MM.1S (cell line): ENCODE results near the gene HPDL.
A peak's percentile ranks its signal among the peaks of the same experiment; 100 is the strongest.

Source experiments
- DNase-seq: peaks from one replicate; pipeline ENCODE4 v3.0.0-alpha.2; 2015
- H2AFZ ChIP-seq: fragments of 300-600 bp; sonication (generic); 2 replicates; pipeline ENCODE4 v1.6.0; 2016; ENCODE audit warnings: antibody characterized with exemption, low read length
- H3F3A ChIP-seq: fragments of 300-600 bp; sonication (generic); 2 replicates; pipeline ENCODE4 v1.6.1; 2016; ENCODE audit warnings: mild to moderate bottlenecking, antibody characterized with exemption, low read length, moderate library complexity, mixed read lengths; ENCODE audit not compliant: insufficient read depth
- H3K27ac ChIP-seq: fragments of 300-600 bp; sonication (generic); 2 replicates; pipeline ENCODE4 v1.5.1; 2016; ENCODE audit warnings: mild to moderate bottlenecking, low read length
- H3K27me3 ChIP-seq: fragments of 300-600 bp; sonication (generic); replicated peaks from 2 replicates; pipeline ENCODE4 v1.6.0; 2016; ENCODE audit warnings: low read length; ENCODE audit not compliant: insufficient read depth
- H3K36me3 ChIP-seq: fragments of 300-600 bp; sonication (generic); replicated peaks from 2 replicates; pipeline ENCODE4 v1.6.1; 2016; ENCODE audit warnings: mild to moderate bottlenecking, low read length, mixed read lengths; ENCODE audit not compliant: insufficient read depth
- H3K4me1 ChIP-seq: fragments of 300-600 bp; sonication (generic); 2 replicates; pipeline ENCODE4 v1.6.1; 2016; ENCODE audit warnings: low read length, mixed read lengths
- H3K4me2 ChIP-seq: fragments of 300-600 bp; sonication (generic); 2 replicates; pipeline ENCODE4 v1.6.0; 2016; ENCODE audit warnings: low read depth, low read length
- H3K4me3 ChIP-seq: fragments of 300-600 bp; sonication (generic); 2 replicates; pipeline ENCODE4 v1.5.1; 2016; ENCODE audit warnings: low read length, mixed read lengths
- H3K79me2 ChIP-seq: fragments of 300-600 bp; sonication (generic); 2 replicates; pipeline ENCODE4 v1.6.1; 2016; ENCODE audit warnings: mixed run types, low read length, mixed read lengths
- H3K9ac ChIP-seq: fragments of 300-600 bp; sonication (generic); 2 replicates; pipeline ENCODE4 v1.6.1; 2016; ENCODE audit warnings: low read length, mixed read lengths
- H3K9me2 ChIP-seq: fragments of 300-600 bp; sonication (generic); replicated peaks from 2 replicates; pipeline ENCODE4 v1.6.1; 2016; ENCODE audit warnings: mild to moderate bottlenecking, low read length, mixed read lengths; ENCODE audit not compliant: insufficient read depth
- H3K9me3 ChIP-seq: fragments of 300-600 bp; sonication (generic); replicated peaks from 2 replicates; pipeline ENCODE4 v1.6.1; 2016; ENCODE audit warnings: mild to moderate bottlenecking, low read length, mixed read lengths; ENCODE audit not compliant: insufficient read depth
- H4K20me1 ChIP-seq: fragments of 300-600 bp; sonication (generic); 2 replicates; pipeline ENCODE4 v1.6.1; 2016; ENCODE audit warnings: mild to moderate bottlenecking, low read length, moderate library complexity, mixed read lengths; ENCODE audit not compliant: insufficient read depth
- EZH2 ChIP-seq: fragments of 300-600 bp; sonication (generic); optimal IDR thresholded peaks from 2 replicates; pipeline ENCODE3; 2017; ENCODE audit warnings: low read depth, mild to moderate bottlenecking, antibody characterized with exemption, low read length, mixed read lengths
- EZH2phosphoT487 ChIP-seq: fragments of 300-600 bp; sonication (generic); IDR thresholded peaks from 2 replicates; pipeline ENCODE4 v1.6.1; 2018; ENCODE audit warnings: antibody characterized with exemption, low read length
- TF ChIP-seq, protein P1 (sequence below): fragments of 300-600 bp; sonication (generic); IDR thresholded peaks from 2 replicates; pipeline ENCODE4 v1.5.1; 2016; ENCODE audit warnings: antibody characterized with exemption, low read length, mixed read lengths

Gene HPDL

GRCh38 chr1:45337630-45338325 is 11.1 kb downstream of the HPDL start:
- no peak for TF ChIP-seq EZH2
- TF ChIP-seq, protein P1, sequence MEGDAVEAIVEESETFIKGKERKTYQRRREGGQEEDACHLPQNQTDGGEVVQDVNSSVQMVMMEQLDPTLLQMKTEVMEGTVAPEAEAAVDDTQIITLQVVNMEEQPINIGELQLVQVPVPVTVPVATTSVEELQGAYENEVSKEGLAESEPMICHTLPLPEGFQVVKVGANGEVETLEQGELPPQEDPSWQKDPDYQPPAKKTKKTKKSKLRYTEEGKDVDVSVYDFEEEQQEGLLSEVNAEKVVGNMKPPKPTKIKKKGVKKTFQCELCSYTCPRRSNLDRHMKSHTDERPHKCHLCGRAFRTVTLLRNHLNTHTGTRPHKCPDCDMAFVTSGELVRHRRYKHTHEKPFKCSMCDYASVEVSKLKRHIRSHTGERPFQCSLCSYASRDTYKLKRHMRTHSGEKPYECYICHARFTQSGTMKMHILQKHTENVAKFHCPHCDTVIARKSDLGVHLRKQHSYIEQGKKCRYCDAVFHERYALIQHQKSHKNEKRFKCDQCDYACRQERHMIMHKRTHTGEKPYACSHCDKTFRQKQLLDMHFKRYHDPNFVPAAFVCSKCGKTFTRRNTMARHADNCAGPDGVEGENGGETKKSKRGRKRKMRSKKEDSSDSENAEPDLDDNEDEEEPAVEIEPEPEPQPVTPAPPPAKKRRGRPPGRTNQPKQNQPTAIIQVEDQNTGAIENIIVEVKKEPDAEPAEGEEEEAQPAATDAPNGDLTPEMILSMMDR, result no peak
- no peak for TF ChIP-seq EZH2phosphoT487
- no peaks in the 10 kb centered on the region for H3K9me2 ChIP-seq
- H3K9me3 ChIP-seq, result no peaks in the 10 kb centered on the region
- H3F3A ChIP-seq, result peaks cover 23% of the 10 kb centered on the region
- H3K4me1 ChIP-seq, result peaks cover 5% of the 10 kb centered on the region; the same call in 1 of the 2 replicates
- H2AFZ ChIP-seq, result no peak overlapping the region
- no peak overlapping the region for H3K4me2 ChIP-seq
- H3K4me3 ChIP-seq, result no peak overlapping the region
- H3K9ac ChIP-seq, result no peak overlapping the region
- no peaks in the 10 kb centered on the region for H3K27me3 ChIP-seq
- H3K27ac ChIP-seq, result no peak overlapping the region
- no peaks in the 10 kb centered on the region for H4K20me1 ChIP-seq
- peaks cover 30% of the 10 kb centered on the region for H3K79me2 ChIP-seq
- H3K36me3 ChIP-seq, result peaks cover 10% of the 10 kb centered on the region
- no peak for DNase-seq

DNA sequence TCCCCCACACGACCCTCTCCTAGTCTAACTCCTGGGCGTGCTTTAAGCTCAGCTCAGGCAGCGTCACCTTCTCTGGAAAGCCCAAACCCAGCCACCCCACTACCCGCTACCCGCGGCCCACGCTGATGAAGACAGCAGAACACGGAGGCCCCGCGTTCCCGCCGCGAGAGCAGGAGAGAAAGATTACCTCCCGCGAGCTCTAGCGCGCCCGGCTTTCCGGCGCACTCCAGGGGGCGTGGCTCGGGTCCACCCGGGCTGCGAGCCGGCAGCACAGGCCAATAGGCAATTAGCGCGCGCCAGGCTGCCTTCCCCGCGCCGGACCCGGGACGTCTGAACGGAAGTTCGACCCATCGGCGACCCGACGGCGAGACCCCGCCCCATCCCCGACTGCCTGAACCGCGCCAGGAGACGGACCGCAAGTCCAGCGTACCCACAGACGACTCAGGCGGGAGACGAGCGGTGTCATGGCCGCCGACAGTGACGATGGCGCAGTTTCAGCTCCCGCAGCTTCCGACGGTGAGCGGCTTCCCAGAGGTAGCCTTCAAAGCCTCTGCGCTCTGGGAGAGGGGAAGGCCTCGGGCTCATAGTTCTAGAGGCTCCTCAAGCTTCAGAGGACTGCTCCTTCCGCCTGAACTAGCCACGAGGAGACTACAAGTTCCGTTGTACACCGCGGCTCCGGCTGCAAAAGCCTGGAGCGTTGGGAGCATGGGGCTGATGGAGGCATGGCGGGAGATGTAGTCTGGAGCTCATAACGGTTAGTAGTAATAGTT is 13.3 kb downstream of the HPDL start, which contains the start of the genes MUTYH and TOE1:
TSS of gene MUTYH (minus strand) at position 652 of the 770 bp plus-strand sequence. CDS start 5,935 bp downstream, outside the sequence.
TSS of gene TOE1 (plus strand) at position 382 of the 770 bp plus-strand sequence. CDS start at position 465, 83 bp downstream.
- H3K27me3 ChIP-seq, result no peaks in the 10 kb centered on the region
- peak within 1 kb of the TSS; percentile 97 for H3K27ac ChIP-seq
- no peak for TF ChIP-seq EZH2
- no peaks in the 10 kb centered on the region for H4K20me1 ChIP-seq
- no peaks in the 10 kb centered on the region for H3K9me3 ChIP-seq
- peak; percentile 97 for DNase-seq
- peaks cover 23% of the 10 kb centered on the region for H3F3A ChIP-seq
- H3K36me3 ChIP-seq, result peaks cover 15% of the 10 kb centered on the region
- peak within 1 kb of the TSS; percentile 97 for H3K9ac ChIP-seq
- H3K79me2 ChIP-seq, result peaks cover 39% of the 10 kb centered on the region
- H3K4me2 ChIP-seq, result peak within 1 kb of the TSS; percentile 93
- H3K4me3 ChIP-seq, result peak within 1 kb of the TSS; percentile 84
- H2AFZ ChIP-seq, result peak within 1 kb of the TSS; percentile 89
- H3K9me2 ChIP-seq, result no peaks in the 10 kb centered on the region
- H3K4me1 ChIP-seq, result peaks cover 5% of the 10 kb centered on the region; the same call in 1 of the 2 replicates

GRCh38 chr1:45340816-45341466 is 14.2 kb downstream of the HPDL start:
- Histone ChIP-seq H2AFZ (peak overlapping the region; percentile 89), H3K4me1 (peaks cover 5% of the 10 kb centered on the region; the same call in 1 of the 2 replicates), H3K9me3 (no peaks in the 10 kb centered on the region), H3K36me3 (peaks cover 15% of the 10 kb centered on the region), H3F3A (peaks cover 23% of the 10 kb centered on the region), H3K9me2 (no peaks in the 10 kb centered on the region), H3K27ac (peak overlapping the region; percentile 97; the same call in 1 of the 2 replicates), H3K4me3 (peak overlapping the region; percentile 84), H4K20me1 (no peaks in the 10 kb centered on the region), H3K4me2 (peak overlapping the region; percentile 93), H3K79me2 (peaks cover 39% of the 10 kb centered on the region), H3K27me3 (no peaks in the 10 kb centered on the region), H3K9ac (peak overlapping the region; percentile 97)
- no peak for TF ChIP-seq EZH2
- TF ChIP-seq, protein P1, result no peak; the same call in 1 of the 2 replicates
- no peak for TF ChIP-seq EZH2phosphoT487
- DNase-seq, result peak; percentile 54
